Erythroblast (primary cell): ENCODE data around the gene C15orf62.

Source experiments
- GATA1 ChIP-seq: IDR thresholded peaks from 2 replicates; pipeline ENCODE4 v1.6.1; 2011; ENCODE audit warnings: low read depth, mild to moderate bottlenecking, control low read depth, low read length, moderate library complexity
- POLR2A ChIP-seq: IDR thresholded peaks from 2 replicates; pipeline ENCODE4 v1.6.1; 2011; ENCODE audit warnings: mild to moderate bottlenecking, low read length

GRCh38 chr15:40793216-40793989, 23.6 kb downstream of the C15orf62 start:
- TF ChIP-seq POLR2A (no peak), GATA1 (no peak)
